AG09309 (cell line): Measurements from ENCODE around the gene RGS3.

Experiments used
- DNase-seq: peaks from one replicate; pipeline ENCODE4 v3.0.0-alpha.2; 2010; ENCODE audit warnings: low read depth
- H3K4me3 ChIP-seq: 2 replicates; pipeline ENCODE4 v1.5.1; 2011; ENCODE audit warnings: mild to moderate bottlenecking, low read depth, low read length, moderate library complexity; ENCODE audit not compliant: control insufficient read depth
- TF ChIP-seq, protein P1 (sequence below): IDR thresholded peaks from 2 replicates; pipeline ENCODE4 v1.5.1; 2011; ENCODE audit warnings: mild to moderate bottlenecking, low read depth, low read length, inconsistent platforms; ENCODE audit not compliant: insufficient read depth, control insufficient read depth; ENCODE audit errors: missing control alignments

RGS3 gene

DNA sequence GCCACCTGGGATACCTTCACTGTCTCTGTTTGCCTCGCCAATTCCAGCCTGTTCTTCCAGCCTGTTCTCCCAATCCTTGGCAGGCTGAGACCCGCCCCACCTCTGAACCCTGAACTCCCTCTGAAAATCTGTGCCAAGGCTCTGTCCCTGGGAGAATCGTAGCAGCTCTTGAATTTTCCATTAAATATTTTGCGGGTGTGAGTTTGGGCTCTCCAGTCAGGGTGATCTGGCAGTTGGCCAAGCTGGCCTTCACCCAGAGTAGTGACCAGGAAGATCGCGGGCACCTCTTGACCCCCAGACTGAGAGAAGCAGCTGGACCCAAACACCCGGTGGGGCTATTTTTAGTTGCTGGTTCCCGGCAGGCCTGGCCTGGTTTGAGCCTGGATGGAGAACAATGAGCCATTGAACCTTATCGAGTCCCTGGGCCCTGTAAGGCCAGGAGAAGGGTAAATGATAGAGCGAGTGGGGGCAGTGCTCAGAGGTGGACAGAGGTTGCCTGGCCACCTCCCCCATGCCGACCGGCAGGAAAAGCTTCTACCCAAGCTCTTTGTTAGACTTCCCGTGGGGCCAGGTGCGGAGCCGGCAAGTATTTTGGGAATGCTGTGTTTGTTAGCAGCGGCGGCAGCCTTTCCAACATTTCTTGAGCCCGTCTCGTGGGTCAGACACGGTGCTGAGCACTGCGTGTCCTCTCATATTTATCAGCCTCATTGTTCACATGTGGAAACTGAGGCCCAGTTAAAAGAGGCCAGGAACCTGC lies 146.2 kb downstream of the RGS3 start:
- no peak for DNase-seq
- H3K4me3 ChIP-seq, result no peak overlapping the region
- TF ChIP-seq, protein P1, sequence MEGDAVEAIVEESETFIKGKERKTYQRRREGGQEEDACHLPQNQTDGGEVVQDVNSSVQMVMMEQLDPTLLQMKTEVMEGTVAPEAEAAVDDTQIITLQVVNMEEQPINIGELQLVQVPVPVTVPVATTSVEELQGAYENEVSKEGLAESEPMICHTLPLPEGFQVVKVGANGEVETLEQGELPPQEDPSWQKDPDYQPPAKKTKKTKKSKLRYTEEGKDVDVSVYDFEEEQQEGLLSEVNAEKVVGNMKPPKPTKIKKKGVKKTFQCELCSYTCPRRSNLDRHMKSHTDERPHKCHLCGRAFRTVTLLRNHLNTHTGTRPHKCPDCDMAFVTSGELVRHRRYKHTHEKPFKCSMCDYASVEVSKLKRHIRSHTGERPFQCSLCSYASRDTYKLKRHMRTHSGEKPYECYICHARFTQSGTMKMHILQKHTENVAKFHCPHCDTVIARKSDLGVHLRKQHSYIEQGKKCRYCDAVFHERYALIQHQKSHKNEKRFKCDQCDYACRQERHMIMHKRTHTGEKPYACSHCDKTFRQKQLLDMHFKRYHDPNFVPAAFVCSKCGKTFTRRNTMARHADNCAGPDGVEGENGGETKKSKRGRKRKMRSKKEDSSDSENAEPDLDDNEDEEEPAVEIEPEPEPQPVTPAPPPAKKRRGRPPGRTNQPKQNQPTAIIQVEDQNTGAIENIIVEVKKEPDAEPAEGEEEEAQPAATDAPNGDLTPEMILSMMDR, result no peak

DNA sequence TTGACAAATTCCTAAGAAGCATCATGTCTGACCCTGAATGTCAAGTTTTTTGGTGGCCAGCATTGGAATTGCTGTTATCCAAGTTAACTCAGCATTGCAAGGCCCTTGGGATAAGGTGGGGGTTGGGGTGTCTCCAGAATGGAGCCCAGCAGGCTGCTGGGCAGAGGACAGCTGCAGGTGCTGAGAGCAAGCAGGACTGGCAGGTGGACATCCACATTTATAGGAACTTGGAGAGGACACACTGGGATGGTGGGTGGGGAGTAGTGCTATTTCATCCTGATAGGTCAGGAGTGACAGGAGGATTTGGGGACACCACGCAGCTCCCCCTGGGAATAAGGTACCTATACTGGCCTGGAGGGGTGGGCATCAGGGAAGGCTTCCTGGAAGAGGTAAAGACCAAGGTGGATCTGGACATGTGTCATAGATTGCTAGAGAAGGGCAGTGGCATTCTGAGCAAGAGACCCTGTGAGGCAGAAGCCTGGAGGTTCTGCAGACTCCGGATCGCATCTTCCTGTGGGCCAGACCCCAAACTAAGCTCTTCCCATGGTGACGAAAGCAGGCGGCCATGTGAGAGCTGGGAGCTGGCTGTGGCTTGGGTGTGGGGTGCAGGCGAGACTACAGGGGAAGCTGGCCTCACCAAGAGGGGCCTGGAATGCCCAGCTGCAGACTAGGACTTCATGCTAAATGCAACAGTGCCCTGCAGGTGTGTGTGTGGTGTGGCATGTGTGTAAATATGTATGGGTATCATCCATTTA lies 148.1 kb downstream of the RGS3 start:
- DNase-seq, result no peak
- no peak overlapping the region for H3K4me3 ChIP-seq
- TF ChIP-seq, protein P1, result no peak

DNA sequence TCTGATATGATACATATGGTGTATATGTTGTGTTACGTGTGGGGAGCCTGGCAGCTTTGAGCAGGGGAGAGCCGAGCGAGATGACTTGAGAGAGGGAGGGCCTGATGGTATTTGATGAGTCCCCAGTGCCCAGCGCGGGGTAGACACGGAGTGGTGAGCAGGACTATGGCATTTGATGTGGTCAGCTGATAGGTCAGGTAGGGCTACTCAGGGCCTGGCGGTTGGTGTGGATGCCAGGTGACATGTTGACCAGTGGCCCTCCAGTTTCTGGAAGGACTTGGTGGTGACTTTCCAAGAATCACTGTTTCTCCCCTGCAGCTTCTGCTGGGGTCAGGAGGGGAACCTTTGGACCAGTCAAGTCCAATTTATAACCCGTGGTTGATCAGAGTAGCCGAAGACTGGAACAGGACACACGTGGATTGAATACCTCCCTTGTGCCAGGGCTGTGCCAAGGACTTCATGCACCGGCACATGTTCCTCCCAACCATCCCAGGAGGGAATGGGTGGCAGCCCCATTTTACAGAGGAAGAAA lies 148.8 kb downstream of the RGS3 start:
- no peak for DNase-seq
- TF ChIP-seq, protein P1, result no peak
- H3K4me3 ChIP-seq, result no peak overlapping the region

DNA sequence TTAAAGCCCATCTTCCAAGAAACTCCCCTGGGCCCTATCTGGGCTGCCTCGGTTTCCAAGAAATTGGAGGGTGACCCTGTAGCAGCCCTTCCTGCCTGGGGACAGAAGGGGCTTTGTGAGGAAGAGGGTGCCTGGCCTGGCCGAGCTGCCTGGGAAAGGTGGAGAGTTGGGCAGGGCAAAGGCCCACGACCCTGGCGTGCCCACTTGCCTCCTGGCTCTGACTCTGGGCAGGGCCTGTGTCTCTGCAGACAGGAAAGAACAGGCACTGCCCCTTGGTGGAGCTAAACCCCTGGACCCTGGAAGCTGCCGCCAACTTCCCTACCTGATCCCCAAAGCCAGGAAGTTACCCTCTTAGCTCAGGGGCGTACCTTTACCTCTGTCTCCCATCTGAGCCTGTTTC lies 149.3 kb downstream of the RGS3 start:
- DNase-seq, result no peak
- H3K4me3 ChIP-seq, result no peak overlapping the region
- TF ChIP-seq, protein P1, result no peak

DNA sequence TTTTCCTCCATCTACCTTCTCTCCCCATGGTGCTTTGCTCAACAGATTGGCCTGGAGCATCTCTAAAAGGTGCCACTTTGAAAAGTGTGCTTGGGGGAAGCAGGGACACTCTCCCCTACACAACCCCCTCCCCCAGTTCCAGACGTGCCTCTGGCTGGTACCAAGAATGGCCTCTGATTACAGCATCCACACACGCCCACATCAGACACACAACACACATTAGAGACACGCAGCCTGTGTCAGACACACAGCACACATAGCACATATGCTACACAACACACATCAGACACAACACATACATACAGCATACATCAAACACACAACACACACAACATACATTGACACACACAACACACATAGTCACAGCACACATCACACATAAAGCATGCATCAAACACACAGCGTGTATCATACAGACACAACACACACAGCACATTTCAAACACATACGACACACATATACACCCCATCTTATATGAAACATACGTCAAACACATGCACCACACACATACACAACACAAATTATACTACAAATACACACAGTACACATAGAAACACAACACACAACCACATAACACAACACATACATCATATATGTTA lies 150.4 kb downstream of the RGS3 start:
- TF ChIP-seq, protein P1, result no peak
- no peak overlapping the region for H3K4me3 ChIP-seq
- DNase-seq, result no peak

DNA sequence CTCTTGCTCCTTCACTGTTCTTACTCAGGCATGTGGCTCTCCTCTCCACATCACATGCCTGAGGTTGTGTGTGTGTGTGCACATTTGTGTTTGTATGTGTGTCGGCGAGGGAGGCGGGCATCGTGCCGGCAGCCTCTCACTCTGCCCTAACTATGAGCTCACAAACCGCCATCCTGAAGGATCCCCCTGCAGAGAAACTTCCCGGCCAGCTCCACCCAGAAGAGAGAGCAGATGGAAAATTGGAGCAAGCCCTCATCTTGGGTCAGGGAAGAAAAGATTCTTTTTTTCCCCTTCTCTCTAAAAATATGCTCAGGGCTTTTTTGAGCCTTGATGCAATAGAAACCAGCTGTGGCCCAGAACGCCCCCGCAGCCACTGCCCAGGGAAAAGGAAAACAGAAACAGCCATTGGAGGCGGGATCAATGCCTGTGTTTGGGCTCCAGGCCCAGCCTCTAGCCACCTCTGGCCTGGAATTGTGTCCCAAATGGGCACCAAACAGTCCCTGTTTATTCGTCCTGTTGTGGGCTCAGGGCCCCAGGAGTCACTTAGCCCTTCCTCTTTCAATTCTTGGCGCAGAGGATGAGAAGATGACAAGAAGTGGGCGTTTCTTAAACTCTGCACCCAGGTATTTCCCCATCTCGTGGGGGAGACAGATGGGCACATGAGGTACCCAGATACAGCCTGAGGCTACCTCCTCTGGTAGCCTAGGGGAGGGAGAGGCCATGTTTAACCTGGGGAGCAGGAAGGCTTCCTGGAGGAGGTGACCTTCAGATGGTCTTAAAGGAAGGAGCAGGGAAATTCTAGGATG lies 151.5 kb downstream of the RGS3 start:
- H3K4me3 ChIP-seq, result no peak overlapping the region
- DNase-seq, result peak; percentile 52
- TF ChIP-seq, protein P1, result no peak
